Measurements from ENCODE around the gene CHST11. TPM values are rescaled to one million over a fixed set of nuclear protein-coding genes. Genes with fewer than 3 reads are reported as not detected.
A peak's percentile ranks its signal among the peaks of the same experiment; 100 is the strongest.

CHST11 gene
- total RNA-seq, 1 experiment from 2014 or later = 1.1 TPM

- intact Hi-C loops (cut with micrococcal nuclease; ENCODE audit: unreplicated experiment) = no loop called here
- no peak overlapping the region for H3K27ac ChIP-seq (ENCODE audit: low read depth, low read length, poor library complexity, severe bottlenecking)
These were observed 280.4 kb downstream of the CHST11 start for GRCh38 chr12:104737113-104737512.

DNA sequence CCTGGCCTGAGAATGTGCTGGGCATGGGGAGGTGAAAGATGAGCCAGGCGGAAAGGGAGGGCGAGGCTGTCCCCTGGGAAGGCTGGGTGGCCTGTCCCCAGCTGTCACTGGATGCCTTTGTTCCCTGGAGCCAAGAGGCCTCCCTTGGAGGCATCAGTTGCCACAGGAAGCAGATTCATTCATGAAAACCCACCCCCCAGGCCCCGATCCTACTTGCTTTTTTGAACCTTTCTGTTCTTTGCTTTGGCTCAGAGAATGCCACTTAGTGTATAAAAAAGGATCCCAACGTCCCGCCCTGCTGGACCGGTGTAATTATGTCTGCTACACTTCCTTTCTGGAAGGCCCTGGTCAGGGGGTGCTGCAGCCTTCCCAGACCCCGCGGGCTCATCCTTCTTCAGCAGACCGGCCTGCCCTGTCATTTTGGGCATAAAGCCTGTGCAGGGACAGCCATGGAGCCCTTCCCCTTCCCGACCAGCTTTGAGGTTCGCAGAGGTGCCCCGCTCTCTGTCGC lies 281.1 kb downstream of the CHST11 start:
- H3K27me3 ChIP-seq (replicated peaks; ENCODE audit: insufficient read depth, low read depth, low read length, poor library complexity) = no peaks in the 10 kb centered on the region
- peak; percentile 10 for DNase-seq (ENCODE audit: low spot score)
- CTCF ChIA-PET = no interaction called here
- intact Hi-C loops (cut with micrococcal nuclease; ENCODE audit: unreplicated experiment) = no loop called here
- BruUV-seq (replicated peaks) = no TSS peak
- H3K27ac ChIP-seq (ENCODE audit: low read depth, low read length, poor library complexity, severe bottlenecking) = no peak overlapping the region
- H3K4me1 ChIP-seq (ENCODE audit: insufficient read depth, low read length, poor library complexity, severe bottlenecking) = no peaks in the 10 kb centered on the region
- TF ChIP-seq CTCF (conservative IDR thresholded peaks at IDR 0.05; ENCODE audit: low read depth, low read length) = no peak
- H3K9me3 ChIP-seq (ENCODE audit: low read depth, low read length, poor library complexity, severe bottlenecking) = no peaks in the 10 kb centered on the region
- H3K36me3 ChIP-seq (ENCODE audit: insufficient read depth, low read length, poor library complexity, severe bottlenecking) = no peaks in the 10 kb centered on the region
- H3K4me3 ChIP-seq (ENCODE audit: low read depth, low read length, poor library complexity, severe bottlenecking) = no peak overlapping the region
- POLR2A ChIA-PET (ENCODE audit: low non-redundant PET) = no interaction called here

More at GRCh38 chr12:104737113-104737512, 280.4 kb downstream of the CHST11 start:
- POLR2A ChIA-PET (ENCODE audit: low non-redundant PET) = no interaction called here
- CTCF ChIA-PET = no interaction called here
- no peak for DNase-seq (ENCODE audit: low spot score)
- H3K27me3 ChIP-seq (replicated peaks; ENCODE audit: insufficient read depth, low read depth, low read length, poor library complexity) = no peaks in the 10 kb centered on the region
- TF ChIP-seq EZH2 (IDR thresholded peaks at IDR 0.05; ENCODE audit: borderline replicate concordance, low read depth, low read length, poor library complexity, severe bottlenecking) = no peak
- TF ChIP-seq CTCF (conservative IDR thresholded peaks at IDR 0.05; ENCODE audit: low read depth, low read length) = no peak
- no peaks in the 10 kb centered on the region for H3K9me3 ChIP-seq (ENCODE audit: low read depth, low read length, poor library complexity, severe bottlenecking)
- no TSS peak for BruUV-seq (replicated peaks)
- H3K4me3 ChIP-seq (ENCODE audit: low read depth, low read length, poor library complexity, severe bottlenecking) = no peak overlapping the region
- no peaks in the 10 kb centered on the region for H3K36me3 ChIP-seq (ENCODE audit: insufficient read depth, low read length, poor library complexity, severe bottlenecking)
- H3K4me1 ChIP-seq (ENCODE audit: insufficient read depth, low read length, poor library complexity, severe bottlenecking) = no peaks in the 10 kb centered on the region

DNA sequence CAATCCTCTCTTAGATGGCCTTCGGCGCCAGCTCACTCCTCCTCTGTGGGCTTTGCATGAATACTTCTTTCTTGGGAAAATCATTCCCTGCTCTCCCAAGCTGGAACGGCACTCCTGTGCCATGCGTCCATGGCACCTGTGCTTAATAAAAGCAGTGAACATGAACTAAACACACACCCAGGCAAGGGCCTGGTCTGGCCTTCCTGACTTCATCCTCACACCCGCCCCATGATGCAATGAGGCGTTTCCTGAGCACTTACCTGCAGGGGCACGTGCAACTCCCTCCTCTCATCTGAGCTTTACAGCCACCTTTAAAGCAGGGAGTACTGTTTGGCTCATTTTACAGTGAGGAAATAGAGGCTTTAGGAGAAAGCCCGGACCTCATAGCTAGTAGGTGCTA lies 281.6 kb downstream of the CHST11 start:
- Histone ChIP-seq H3K36me3 (ENCODE audit: insufficient read depth, low read length, poor library complexity, severe bottlenecking) (no peaks in the 10 kb centered on the region), H3K4me1 (ENCODE audit: insufficient read depth, low read length, poor library complexity, severe bottlenecking) (no peaks in the 10 kb centered on the region), H3K27ac (ENCODE audit: low read depth, low read length, poor library complexity, severe bottlenecking) (no peak overlapping the region), H3K4me3 (ENCODE audit: low read depth, low read length, poor library complexity, severe bottlenecking) (no peak overlapping the region), H3K27me3 (replicated peaks; ENCODE audit: insufficient read depth, low read depth, low read length, poor library complexity) (no peaks in the 10 kb centered on the region), H3K9me3 (ENCODE audit: low read depth, low read length, poor library complexity, severe bottlenecking) (no peaks in the 10 kb centered on the region)
- POLR2A ChIA-PET (ENCODE audit: low non-redundant PET) = no interaction called here
- TF ChIP-seq CTCF (conservative IDR thresholded peaks at IDR 0.05; ENCODE audit: low read depth, low read length) (no peak), EZH2 (IDR thresholded peaks at IDR 0.05; ENCODE audit: borderline replicate concordance, low read depth, low read length, poor library complexity, severe bottlenecking) (no peak)
- BruUV-seq (replicated peaks) = no TSS peak
- intact Hi-C loops (cut with micrococcal nuclease; ENCODE audit: unreplicated experiment) = no loop called here
- DNase-seq (ENCODE audit: low spot score) = no peak
- CTCF ChIA-PET = no interaction called here

Measured in A673 (cell line).